Neural cell (in vitro differentiated cells): ENCODE data around the gene KIF12. TPM values are rescaled to one million over a fixed set of nuclear protein-coding genes. Genes with fewer than 3 reads are reported as not detected.

ENCODE experiments used
- H2AFZ ChIP-seq: fragments of 200-600, 300-800 bp; sonication (generic), shearing (Covaris generic); 2 replicates; pipeline ENCODE4 v1.6.0; 2014; ENCODE audit warnings: low read depth, mild to moderate bottlenecking, antibody characterized with exemption, low read length, moderate library complexity
- H3F3A ChIP-seq: fragments of 200-600 bp; shearing (Covaris generic); 2 replicates; pipeline ENCODE4 v1.6.1; 2016; ENCODE audit warnings: mild to moderate bottlenecking, moderate library complexity, mixed read lengths, antibody characterized with exemption, low read length; ENCODE audit not compliant: insufficient read depth, poor library complexity, severe bottlenecking
- H3K27ac ChIP-seq: fragments of 200-600, 300-800 bp; sonication (generic), shearing (Covaris generic); 2 replicates; pipeline ENCODE4 v1.5.1; 2014; ENCODE audit warnings: mild to moderate bottlenecking, low read length, moderate library complexity
- H3K27me3 ChIP-seq: fragments of 300-800, 200-600 bp; sonication (generic), shearing (Covaris generic); 2 replicates; pipeline ENCODE4 v1.6.0; 2014; ENCODE audit warnings: mild to moderate bottlenecking, low read depth, low read length, moderate library complexity; ENCODE audit not compliant: insufficient read depth
- H3K36me3 ChIP-seq: fragments of 300-800, 200-600 bp; sonication (generic), shearing (Covaris generic); 2 replicates; pipeline ENCODE4 v1.5.1; 2014; ENCODE audit warnings: mild to moderate bottlenecking, antibody characterized with exemption, low read length, moderate library complexity; ENCODE audit not compliant: insufficient read depth
- H3K4me2 ChIP-seq: fragments of 300-800, 200-600 bp; sonication (generic), shearing (Covaris generic); 2 replicates; pipeline ENCODE4 v1.6.0; 2014; ENCODE audit warnings: mild to moderate bottlenecking, low read length
- H3K4me3 ChIP-seq: fragments of 300-800, 200-600 bp; sonication (generic), shearing (Covaris generic); 2 replicates; pipeline ENCODE4 v1.5.1; 2014; ENCODE audit warnings: mild to moderate bottlenecking, low read length, moderate library complexity
- H3K79me2 ChIP-seq: fragments of 200-600 bp; shearing (Covaris generic); replicated peaks from 2 replicates; pipeline ENCODE4 v1.6.0; 2014; ENCODE audit warnings: mild to moderate bottlenecking, low read length, moderate library complexity; ENCODE audit not compliant: insufficient read depth
- H3K9ac ChIP-seq: fragments of 300-800, 200-600 bp; sonication (generic), shearing (Covaris generic); 2 replicates; pipeline ENCODE4 v1.6.1; 2016; ENCODE audit warnings: mild to moderate bottlenecking, low read length, mixed read lengths
- H3K9me2 ChIP-seq: fragments of 200-600 bp; shearing (Covaris generic); 2 replicates; pipeline ENCODE4 v1.6.1; 2016; ENCODE audit warnings: mild to moderate bottlenecking, low read length, mixed read lengths; ENCODE audit not compliant: insufficient read depth
- H3K9me3 ChIP-seq: fragments of 200-600, 300-800 bp; sonication (generic), shearing (Covaris generic); 2 replicates; pipeline ENCODE4 v1.6.1; 2016; ENCODE audit warnings: mild to moderate bottlenecking, mixed run types, low read length, moderate library complexity, mixed read lengths
- H4K20me1 ChIP-seq: fragments of 200-600 bp; shearing (Covaris generic); 2 replicates; pipeline ENCODE4 v1.6.1; 2016; ENCODE audit warnings: mild to moderate bottlenecking, mixed run types; ENCODE audit not compliant: insufficient read depth
- CTCF ChIP-seq: fragments of 450-650 bp; IDR thresholded peaks from 2 replicates; pipeline ENCODE4 v1.5.1; 2014; ENCODE audit warnings: antibody characterized with exemption, mild to moderate bottlenecking, moderate library complexity; ENCODE audit not compliant: poor library complexity, severe bottlenecking
- EP300 ChIP-seq: fragments of 450-650 bp; conservative IDR thresholded peaks from 2 replicates; pipeline ENCODE4 v1.6.1; 2014; ENCODE audit warnings: antibody characterized with exemption, mild to moderate bottlenecking, moderate library complexity; ENCODE audit not compliant: poor library complexity, severe bottlenecking
- EZH2 ChIP-seq: fragments of 200-600, 300-800 bp; shearing (Covaris generic), sonication (generic); IDR thresholded peaks from 2 replicates; pipeline ENCODE4 v1.6.1; 2014; ENCODE audit warnings: antibody characterized with exemption, low read length, borderline replicate concordance, mild to moderate bottlenecking; ENCODE audit not compliant: insufficient read depth, poor library complexity, severe bottlenecking
- MXI1 ChIP-seq: fragments of 450-650 bp; conservative IDR thresholded peaks from 2 replicates; pipeline ENCODE4 v1.6.1; 2014; ENCODE audit warnings: antibody characterized with exemption, mild to moderate bottlenecking; ENCODE audit not compliant: poor library complexity, severe bottlenecking
- POLR2AphosphoS5 ChIP-seq: IDR thresholded peaks from 2 replicates; pipeline ENCODE4 v1.6.1; 2012
- RAD21 ChIP-seq: fragments of 450-650 bp; conservative IDR thresholded peaks from 2 replicates; pipeline ENCODE4 v1.6.1; 2014; ENCODE audit warnings: antibody characterized with exemption, mild to moderate bottlenecking, moderate library complexity
- REST ChIP-seq: IDR thresholded peaks from 2 replicates; pipeline ENCODE4 v1.6.1; 2012; ENCODE audit warnings: borderline replicate concordance
- SMC3 ChIP-seq: fragments of 450-650 bp; conservative IDR thresholded peaks from 2 replicates; pipeline ENCODE4 v1.6.1; 2014; ENCODE audit warnings: antibody characterized with exemption, mild to moderate bottlenecking, moderate library complexity; ENCODE audit not compliant: poor library complexity
- TAF1 ChIP-seq: IDR thresholded peaks from 2 replicates; pipeline ENCODE4 v1.6.1; 2012; ENCODE audit warnings: low read depth
- polyA plus RNA-seq: library from polyadenylated mRNA; depleted of rRNA; stranded (reverse); fragments of >200 nt; gene quantifications from 2 replicates; pipeline ENCODE4 v1.2.3, GENCODE V29; 2014

Gene KIF12
- polyA plus RNA-seq, 1 donor from 2014 or later = not detected

- Histone ChIP-seq H3K9me3 (no peaks in the 10 kb centered on the region), H3K9me2 (no peaks in the 10 kb centered on the region), H4K20me1 (no peaks in the 10 kb centered on the region), H3K27me3 (no peaks in the 10 kb centered on the region), H3K4me3 (no peak overlapping the region), H3K4me2 (no peak overlapping the region), H3F3A (no peaks in the 10 kb centered on the region), H3K79me2 (no peaks in the 10 kb centered on the region), H2AFZ (no peak overlapping the region), H3K36me3 (no peaks in the 10 kb centered on the region), H3K27ac (no peak overlapping the region), H3K9ac (no peak overlapping the region)
- TF ChIP-seq RAD21 (no peak), TAF1 (no peak), POLR2AphosphoS5 (no peak), EP300 (no peak), EZH2 (no peak), CTCF (no peak), MXI1 (no peak), REST (no peak), SMC3 (no peak)
Measured at GRCh38 chr9:114110180-114110579, 11.1 kb upstream of the KIF12 start.

- H3K4me3 ChIP-seq = no peak overlapping the region
- no peak for TF ChIP-seq POLR2AphosphoS5
- TF ChIP-seq EP300 = no peak
- TF ChIP-seq RAD21 = no peak
- TF ChIP-seq MXI1 = no peak
- TF ChIP-seq TAF1 = no peak
- no peak for TF ChIP-seq CTCF
- no peak for TF ChIP-seq EZH2
- no peak for TF ChIP-seq SMC3
- no peak for TF ChIP-seq REST
- H3K4me2 ChIP-seq = no peak overlapping the region
- no peaks in the 10 kb centered on the region for H4K20me1 ChIP-seq
- no peak overlapping the region for H3K9ac ChIP-seq
- no peaks in the 10 kb centered on the region for H3K27me3 ChIP-seq
- no peak overlapping the region for H3K27ac ChIP-seq
- H3K36me3 ChIP-seq = no peaks in the 10 kb centered on the region
- no peaks in the 10 kb centered on the region for H3K9me3 ChIP-seq
- no peaks in the 10 kb centered on the region for H3F3A ChIP-seq
- no peaks in the 10 kb centered on the region for H3K79me2 ChIP-seq
- no peaks in the 10 kb centered on the region for H3K9me2 ChIP-seq
- H2AFZ ChIP-seq = no peak overlapping the region
Measured at GRCh38 chr9:114109124-114109523, 10.0 kb upstream of the KIF12 start.
